ENCODE measurements around the gene HBE1. TPM values are rescaled to one million over a fixed set of nuclear protein-coding genes. Genes with fewer than 3 reads are reported as not detected.
"Not testable (repeated sequence)": the region's sequence is repeated elsewhere in the genome, so short reads cannot be mapped to it uniquely, and the experiment has no call there.

Gene HBE1
- polyA plus RNA-seq (2013, experiment 1 of 2) = 0.06 TPM
- not detected for polyA plus RNA-seq (2013, experiment 2 of 2)

- Histone ChIP-seq H3K9ac (ENCODE audit: low read length) (no peak within 1 kb of the TSS), H3K18ac (ENCODE audit: low read depth in 1 of 2, low read length in 2 of 2) (no peak within 1 kb of the TSS), H4K91ac (ENCODE audit: low read length) (no peak within 1 kb of the TSS), H2BK15ac (ENCODE audit: low read depth, poor library complexity, severe bottlenecking) (no peak within 1 kb of the TSS), H3K4me2 (ENCODE audit: low read length, poor library complexity, severe bottlenecking) (no peak within 1 kb of the TSS), H2BK12ac (ENCODE audit: low read length in 2 of 2) (no peak within 1 kb of the TSS), H4K8ac (ENCODE audit: low read length) (no peak within 1 kb of the TSS), H3K27ac (ENCODE audit: low read length, poor library complexity, severe bottlenecking) (no peak within 1 kb of the TSS), H3K4ac (ENCODE audit: low read depth in 1 of 2, low read length in 2 of 2) (no peak within 1 kb of the TSS), H3K23ac (ENCODE audit: low read length in 2 of 2) (no peak within 1 kb of the TSS), H3K4me3 (ENCODE audit: insufficient read depth in 1 of 2, low read depth in 1 of 2, low read length in 2 of 2) (no peak within 1 kb of the TSS), H3K14ac (ENCODE audit: low read length in 2 of 2) (no peak within 1 kb of the TSS), H3K27me3 (ENCODE audit: control insufficient read depth in 1 of 2, insufficient read depth in 1 of 2, low read length in 2 of 2) (no peaks in the 10 kb centered on the region), H3K4me1 (ENCODE audit: control insufficient read depth, insufficient read depth, low read depth, low read length) (peaks cover 1% of the 10 kb centered on the region), H3K9me3 (ENCODE audit: control insufficient read depth, low read length) (no peaks in the 10 kb centered on the region), H2BK120ac (ENCODE audit: low read depth, low read length) (no peak within 1 kb of the TSS), H3K36me3 (ENCODE audit: control insufficient read depth in 1 of 2, insufficient read depth in 2 of 2, low read depth in 1 of 2, low read length in 2 of 2) (no peaks in the 10 kb centered on the region), H2AK5ac (ENCODE audit: low read length, severe bottlenecking) (no peak within 1 kb of the TSS), H2AFZ (ENCODE audit: low read depth, low read length) (no peak within 1 kb of the TSS), H2BK5ac (ENCODE audit: low read depth, low read length, poor library complexity, severe bottlenecking) (no peak within 1 kb of the TSS), H3K79me1 (replicated peaks; ENCODE audit: low read length, poor library complexity, severe bottlenecking) (no peaks in the 10 kb centered on the region)
- no peak for DNase-seq
- WGBS = 84% methylated on average over 3 of the region's 4 CpGs
Observed at GRCh38 chr11:5269715-5270147, at the start of gene HBE1. HBE1 (minus strand) TSS chr11:5269945; CDS start chr11:5269890, 55 bp downstream.

- Histone ChIP-seq H4K8ac (ENCODE audit: low read length) (no peak overlapping the region), H4K91ac (ENCODE audit: low read length) (no peak overlapping the region), H3K4me3 (ENCODE audit: insufficient read depth in 1 of 2, low read depth in 1 of 2, low read length in 2 of 2) (no peak overlapping the region), H3K4ac (ENCODE audit: low read depth in 1 of 2, low read length in 2 of 2) (no peak overlapping the region), H3K23ac (ENCODE audit: low read length in 2 of 2) (no peak overlapping the region), H3K4me2 (ENCODE audit: low read length, poor library complexity, severe bottlenecking) (no peak overlapping the region), H2BK120ac (ENCODE audit: low read depth, low read length) (no peak overlapping the region), H3K27ac (ENCODE audit: low read length, poor library complexity, severe bottlenecking) (no peak overlapping the region), H3K9ac (ENCODE audit: low read length) (no peak overlapping the region), H2BK15ac (ENCODE audit: low read depth, poor library complexity, severe bottlenecking) (no peak overlapping the region), H3K36me3 (ENCODE audit: control insufficient read depth in 1 of 2, insufficient read depth in 2 of 2, low read depth in 1 of 2, low read length in 2 of 2) (no peaks in the 10 kb centered on the region), H2AFZ (ENCODE audit: low read depth, low read length) (no peak overlapping the region), H3K18ac (ENCODE audit: low read depth in 1 of 2, low read length in 2 of 2) (no peak overlapping the region), H3K14ac (ENCODE audit: low read length in 2 of 2) (no peak overlapping the region), H2BK5ac (ENCODE audit: low read depth, low read length, poor library complexity, severe bottlenecking) (no peak overlapping the region), H3K4me1 (ENCODE audit: control insufficient read depth, insufficient read depth, low read depth, low read length) (no peaks in the 10 kb centered on the region), H2BK12ac (ENCODE audit: low read length in 2 of 2) (no peak overlapping the region), H3K79me1 (replicated peaks; ENCODE audit: low read length, poor library complexity, severe bottlenecking) (no peaks in the 10 kb centered on the region), H3K9me3 (ENCODE audit: control insufficient read depth, low read length) (no peaks in the 10 kb centered on the region), H3K27me3 (ENCODE audit: control insufficient read depth in 1 of 2, insufficient read depth in 1 of 2, low read length in 2 of 2) (no peaks in the 10 kb centered on the region), H2AK5ac (ENCODE audit: low read length, severe bottlenecking) (no peak overlapping the region)
- no peak for DNase-seq
- WGBS = 88% methylated on average over 3 of the region's 5 CpGs
Observed at GRCh38 chr11:5317292-5317691, 47.5 kb upstream of the HBE1 start.

- H3K14ac ChIP-seq (ENCODE audit: low read length in 2 of 2); H3K4me1 ChIP-seq (ENCODE audit: control insufficient read depth, insufficient read depth, low read depth, low read length); H3K9ac ChIP-seq (ENCODE audit: low read length); H3K27me3 ChIP-seq (ENCODE audit: control insufficient read depth in 1 of 2, insufficient read depth in 1 of 2, low read length in 2 of 2); DNase-seq; H2BK5ac ChIP-seq (ENCODE audit: low read depth, low read length, poor library complexity, severe bottlenecking); H2BK120ac ChIP-seq (ENCODE audit: low read depth, low read length); H3K4me3 ChIP-seq (ENCODE audit: insufficient read depth in 1 of 2, low read depth in 1 of 2, low read length in 2 of 2); H3K4me2 ChIP-seq (ENCODE audit: low read length, poor library complexity, severe bottlenecking); H3K27ac ChIP-seq (ENCODE audit: low read length, poor library complexity, severe bottlenecking); H3K79me1 ChIP-seq (replicated peaks; ENCODE audit: low read length, poor library complexity, severe bottlenecking); H2AFZ ChIP-seq (ENCODE audit: low read depth, low read length); H4K91ac ChIP-seq (ENCODE audit: low read length); H2BK15ac ChIP-seq (ENCODE audit: low read depth, poor library complexity, severe bottlenecking); H3K18ac ChIP-seq (ENCODE audit: low read depth in 1 of 2, low read length in 2 of 2); H3K9me3 ChIP-seq (ENCODE audit: control insufficient read depth, low read length); H2BK12ac ChIP-seq (ENCODE audit: low read length in 2 of 2); H2AK5ac ChIP-seq (ENCODE audit: low read length, severe bottlenecking); H3K36me3 ChIP-seq (ENCODE audit: control insufficient read depth in 1 of 2, insufficient read depth in 2 of 2, low read depth in 1 of 2, low read length in 2 of 2); H3K23ac ChIP-seq (ENCODE audit: low read length in 2 of 2); H3K4ac ChIP-seq (ENCODE audit: low read depth in 1 of 2, low read length in 2 of 2); H4K8ac ChIP-seq (ENCODE audit: low read length): not testable (repeated sequence)
- WGBS = 56% methylated on average over 1 of the region's 3 CpGs
Observed at GRCh38 chr11:5313326-5314023, 43.7 kb upstream of the HBE1 start.

- no peak overlapping the region for H2BK15ac ChIP-seq (ENCODE audit: low read depth, poor library complexity, severe bottlenecking)
- no peak overlapping the region for H3K4me2 ChIP-seq (ENCODE audit: low read length, poor library complexity, severe bottlenecking)
- no peak overlapping the region for H3K4me3 ChIP-seq (ENCODE audit: insufficient read depth in 1 of 2, low read depth in 1 of 2, low read length in 2 of 2)
- H3K36me3 ChIP-seq (ENCODE audit: control insufficient read depth in 1 of 2, insufficient read depth in 2 of 2, low read depth in 1 of 2, low read length in 2 of 2) = no peaks in the 10 kb centered on the region
- no peak overlapping the region for H2AK5ac ChIP-seq (ENCODE audit: low read length, severe bottlenecking)
- H3K9me3 ChIP-seq (ENCODE audit: control insufficient read depth, low read length) = no peaks in the 10 kb centered on the region
- no peak for DNase-seq
- no peak overlapping the region for H4K8ac ChIP-seq (ENCODE audit: low read length)
- no peak overlapping the region for H3K23ac ChIP-seq (ENCODE audit: low read length in 2 of 2)
- H2AFZ ChIP-seq (ENCODE audit: low read depth, low read length) = no peak overlapping the region
- H2BK12ac ChIP-seq (ENCODE audit: low read length in 2 of 2) = no peak overlapping the region
- H3K27me3 ChIP-seq (ENCODE audit: control insufficient read depth in 1 of 2, insufficient read depth in 1 of 2, low read length in 2 of 2) = no peaks in the 10 kb centered on the region
- no peaks in the 10 kb centered on the region for H3K79me1 ChIP-seq (replicated peaks; ENCODE audit: low read length, poor library complexity, severe bottlenecking)
- no peak overlapping the region for H3K18ac ChIP-seq (ENCODE audit: low read depth in 1 of 2, low read length in 2 of 2)
- H3K9ac ChIP-seq (ENCODE audit: low read length) = no peak overlapping the region
- H4K91ac ChIP-seq (ENCODE audit: low read length) = no peak overlapping the region
- H3K4ac ChIP-seq (ENCODE audit: low read depth in 1 of 2, low read length in 2 of 2) = no peak overlapping the region
- no peaks in the 10 kb centered on the region for H3K4me1 ChIP-seq (ENCODE audit: control insufficient read depth, insufficient read depth, low read depth, low read length)
- H2BK5ac ChIP-seq (ENCODE audit: low read depth, low read length, poor library complexity, severe bottlenecking) = no peak overlapping the region
- H3K14ac ChIP-seq (ENCODE audit: low read length in 2 of 2) = no peak overlapping the region
- WGBS = 89% methylated on average over 1 of the region's 1 CpG
- H2BK120ac ChIP-seq (ENCODE audit: low read depth, low read length) = no peak overlapping the region
- H3K27ac ChIP-seq (ENCODE audit: low read length, poor library complexity, severe bottlenecking) = no peak overlapping the region
Observed at GRCh38 chr11:5310423-5310822, 40.7 kb upstream of the HBE1 start.
